T-helper 17 cell (primary cell): ENCODE results near the gene MED9. TPM values are rescaled to one million over a fixed set of nuclear protein-coding genes. Genes with fewer than 3 reads are reported as not detected.

Source experiments
- ATAC-seq: fragments of 150-1000 bp; cut with Tn5 transposase; 2 replicates; pipeline ENCODE4 v1.10.0; 2021; ENCODE audit warnings: mild to moderate bottlenecking, moderate library complexity
- DNase-seq, 3 donors: peaks; one replicate each; pipeline versions ENCODE4 v3.0.0 to v3.0.0-alpha.2; 2020 to 2021
- H3K9me3 ChIP-seq: one replicate; pipeline ENCODE4 v1.7.0; 2013; ENCODE audit warnings: low read length, mild to moderate bottlenecking; ENCODE audit not compliant: control insufficient read depth, poor library complexity, severe bottlenecking
- H3K27ac Mint-ChIP-seq: one replicate; pipeline ENCODE4 v1.8.0; 2022; ENCODE audit warnings: mild to moderate bottlenecking, moderate library complexity, mixed read lengths
- H3K27me3 Mint-ChIP-seq: one replicate; pipeline ENCODE4 v1.8.0; 2022; ENCODE audit warnings: mixed read lengths
- H3K36me3 Mint-ChIP-seq: one replicate; pipeline ENCODE4 v1.8.0; 2022; ENCODE audit warnings: low read depth, mixed read lengths
- H3K4me1 Mint-ChIP-seq: one replicate; pipeline ENCODE4 v1.8.0; 2022; ENCODE audit warnings: mild to moderate bottlenecking, mixed read lengths
- H3K4me3 Mint-ChIP-seq: one replicate; pipeline ENCODE4 v1.8.0; 2022; ENCODE audit warnings: mild to moderate bottlenecking, moderate library complexity, mixed read lengths
- total RNA-seq, 4 donors: library from RNA in 2 of 4; stranded (reverse) in 2 of 4; gene quantifications; one replicate each; pipeline ENCODE4 v1.2.3 and lab custom pipeline; 2022 to 2026

Gene MED9
- total RNA-seq, 2 donors from 2014 or later, result 16.5 to 24.7 TPM

DNA sequence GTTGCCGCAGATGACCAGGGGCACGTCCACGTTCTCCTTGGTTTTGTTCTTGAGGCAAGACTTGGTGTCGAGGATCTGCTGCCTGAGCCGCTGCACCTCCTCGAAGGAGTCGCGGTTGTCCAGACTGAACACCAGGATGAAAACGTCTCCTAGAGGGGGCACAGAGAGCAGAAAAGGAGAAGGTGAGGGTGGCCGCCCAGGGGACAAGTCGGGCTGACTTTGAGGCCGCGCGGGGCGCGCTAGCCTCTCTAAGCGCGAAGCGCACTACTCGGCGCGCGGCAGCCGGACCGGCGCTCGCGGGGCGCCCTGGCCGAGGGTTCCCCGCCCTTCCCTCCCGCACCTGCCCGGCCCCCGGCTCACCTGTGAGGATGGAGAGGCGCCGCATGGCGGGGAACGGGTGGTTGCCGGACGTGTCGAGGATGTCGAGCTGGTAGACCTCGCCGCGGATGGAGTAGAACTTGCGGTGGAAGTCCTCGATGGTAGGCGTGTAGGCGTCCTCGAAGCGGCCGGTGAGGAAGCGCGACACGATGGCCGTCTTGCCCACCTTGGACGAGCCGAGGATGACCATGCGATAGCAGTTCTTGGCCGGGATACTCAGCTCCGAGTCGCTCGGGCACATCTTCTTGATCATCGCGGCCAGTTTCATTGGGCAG lies 18.9 kb downstream of the MED9 start:
- peak; percentile 5 for ATAC-seq
- Mint-ChIP-seq H3K36me3 (peaks cover 2% of the 10 kb centered on the region), H3K27me3 (peaks cover 6% of the 10 kb centered on the region), H3K4me3 (peak overlapping the region; percentile 91), H3K4me1 (peaks cover 3% of the 10 kb centered on the region), H3K27ac (no peak overlapping the region)
- no peaks in the 10 kb centered on the region for H3K9me3 ChIP-seq
- DNase-seq, result peak in 1 of 3 donors; percentile 9

DNA sequence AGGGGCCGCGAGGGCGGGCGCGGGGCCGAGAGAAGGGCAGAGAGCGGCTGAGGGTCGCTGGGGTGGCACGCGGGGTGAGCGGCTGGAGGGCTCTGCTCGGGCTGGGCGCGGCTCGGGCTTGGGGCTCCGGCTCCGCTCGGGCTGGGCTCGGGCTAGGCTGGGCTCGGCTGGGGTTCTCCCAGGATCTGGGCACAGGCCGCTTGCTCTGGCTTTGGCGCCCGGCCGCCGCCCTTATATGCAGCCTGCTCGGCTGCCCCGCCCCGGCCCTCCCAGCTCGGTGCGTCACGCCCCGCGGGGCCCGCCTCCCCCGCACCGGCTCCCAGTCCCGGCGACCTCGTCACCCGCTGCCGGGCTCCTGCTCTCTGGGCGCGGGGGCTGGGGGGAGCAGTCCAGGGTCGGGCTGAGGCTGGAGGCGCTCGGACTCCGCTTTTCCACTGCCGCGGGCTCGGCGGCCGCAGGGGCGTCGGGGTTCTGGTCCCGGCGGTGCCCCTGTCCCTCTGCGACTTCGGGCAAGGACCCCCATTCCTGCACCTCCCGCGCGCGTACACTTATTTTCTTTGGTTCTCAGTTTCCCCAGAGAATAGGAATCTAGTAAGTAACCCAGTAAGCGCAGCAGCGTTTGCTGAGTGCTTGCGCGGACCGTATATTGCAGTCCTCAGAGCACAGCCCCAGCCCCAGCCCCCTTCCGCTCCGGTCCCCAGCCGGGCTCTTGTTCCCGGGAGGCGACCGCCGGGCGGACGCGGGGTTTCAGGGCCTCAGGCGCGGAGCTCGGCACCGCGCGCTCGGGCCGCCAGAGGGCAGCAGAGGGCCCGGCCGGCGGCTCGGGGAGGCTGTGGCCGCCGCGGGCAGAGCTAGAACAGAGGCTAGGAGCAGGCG lies 19.6 kb downstream of the MED9 start, which contains the start of gene RASD1:
RASD1 (minus strand) TSS at position 207 of the 876 bp plus-strand sequence. CDS start 214 bp downstream, outside the sequence.
- peak within 1 kb of the TSS; percentile 91 for H3K4me3 Mint-ChIP-seq
- ATAC-seq, result peak; percentile 87
- H3K9me3 ChIP-seq, result no peaks in the 10 kb centered on the region
- peaks cover 10% of the 10 kb centered on the region for H3K27me3 Mint-ChIP-seq
- no peaks in the 10 kb centered on the region for H3K36me3 Mint-ChIP-seq
- DNase-seq, result peak; percentile 75 to 79 (median 77)
- H3K27ac Mint-ChIP-seq, result no peak within 1 kb of the TSS
- H3K4me1 Mint-ChIP-seq, result peaks cover 3% of the 10 kb centered on the region

DNA sequence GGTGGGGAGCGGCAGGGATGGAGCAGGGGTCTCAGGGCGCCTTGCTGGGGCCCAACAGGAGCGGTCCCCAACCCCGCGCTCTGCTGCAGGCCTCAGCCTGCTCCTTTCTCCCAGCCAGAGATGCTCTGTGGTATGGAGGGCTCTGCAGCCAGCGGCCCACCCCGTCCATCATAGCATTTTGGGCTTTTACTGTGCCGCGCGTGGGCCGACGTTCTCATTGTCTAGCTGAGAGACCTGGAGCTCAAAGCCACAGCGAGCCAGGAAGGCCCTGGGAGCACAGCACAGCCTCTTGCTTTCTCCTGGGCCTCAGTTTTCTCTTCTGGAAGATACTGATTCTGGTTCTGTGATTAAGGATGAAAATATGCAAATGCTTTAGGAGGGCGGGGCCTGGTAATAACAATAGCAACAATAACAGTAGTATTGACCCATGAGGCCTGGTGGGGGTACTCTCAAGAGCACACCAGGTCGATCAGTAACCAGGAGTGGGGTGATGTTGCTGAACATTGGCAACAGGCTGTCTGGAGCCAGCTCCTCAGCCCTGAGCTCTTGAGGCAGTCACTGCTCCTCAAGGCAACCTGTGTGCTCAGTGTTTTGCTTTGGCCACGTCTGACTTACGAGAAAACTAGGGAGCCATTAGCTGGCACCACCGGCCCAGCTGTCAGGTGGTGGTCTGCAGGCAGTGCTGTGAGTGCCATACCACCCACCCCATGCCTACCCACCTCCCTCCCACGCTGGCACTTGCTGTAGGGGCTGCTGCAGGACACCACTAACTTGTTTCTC lies 20.5 kb downstream of the MED9 start:
- H3K36me3 Mint-ChIP-seq, result no peaks in the 10 kb centered on the region
- H3K4me1 Mint-ChIP-seq, result peaks cover 3% of the 10 kb centered on the region
- H3K9me3 ChIP-seq, result no peaks in the 10 kb centered on the region
- peak overlapping the region; percentile 45 for H3K4me3 Mint-ChIP-seq
- no peak for DNase-seq
- no peak overlapping the region for H3K27ac Mint-ChIP-seq
- peaks cover 10% of the 10 kb centered on the region for H3K27me3 Mint-ChIP-seq
- ATAC-seq, result no peak

GRCh38 chr17:17497845-17498520 lies 21.2 kb downstream of the MED9 start:
- no peak for DNase-seq
- Mint-ChIP-seq H3K4me1 (peaks cover 3% of the 10 kb centered on the region), H3K4me3 (peak overlapping the region; percentile 21), H3K27ac (no peak overlapping the region), H3K36me3 (no peaks in the 10 kb centered on the region), H3K27me3 (peaks cover 13% of the 10 kb centered on the region)
- ATAC-seq, result no peak
- H3K9me3 ChIP-seq, result no peaks in the 10 kb centered on the region

DNA sequence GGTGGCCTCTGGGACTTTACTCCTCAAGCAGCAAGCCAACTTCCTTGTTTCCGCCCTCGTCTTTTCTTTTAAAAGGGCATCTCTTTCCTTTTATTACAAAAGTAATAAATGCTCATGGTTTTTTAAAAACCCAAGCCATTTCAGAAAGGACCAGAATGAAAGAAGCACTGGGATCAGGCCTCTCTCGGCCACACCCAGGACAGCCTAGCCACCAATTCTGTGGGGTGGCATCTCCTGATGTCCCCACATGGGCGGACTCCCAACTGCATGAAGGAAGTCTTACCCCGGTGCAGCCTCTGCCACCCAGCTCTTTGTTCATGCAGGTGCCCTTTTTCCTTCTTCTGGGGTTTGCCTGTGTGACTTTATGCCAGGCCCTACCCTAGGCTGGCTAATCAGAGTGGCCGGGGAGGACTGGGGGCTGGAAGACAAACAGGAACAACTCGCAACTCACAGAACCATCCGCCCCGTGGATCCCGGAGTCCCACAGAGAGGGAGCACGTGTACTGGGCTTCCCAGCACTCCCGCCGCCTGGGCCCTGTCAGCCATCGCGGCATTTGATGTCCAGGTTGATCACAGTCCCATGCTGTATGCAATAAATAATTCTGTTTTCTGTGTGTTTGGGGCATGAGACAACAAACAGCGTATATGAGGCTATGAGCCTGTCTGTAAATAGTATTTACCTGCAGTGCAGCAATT lies 22.0 kb downstream of the MED9 start:
- DNase-seq (no peak), ATAC-seq (no peak)
- no peaks in the 10 kb centered on the region for H3K9me3 ChIP-seq
- Mint-ChIP-seq H3K4me3 (no peak overlapping the region), H3K27ac (no peak overlapping the region), H3K36me3 (no peaks in the 10 kb centered on the region), H3K4me1 (peaks cover 6% of the 10 kb centered on the region), H3K27me3 (peaks cover 15% of the 10 kb centered on the region)

- Mint-ChIP-seq H3K4me3 (no peak overlapping the region), H3K36me3 (no peaks in the 10 kb centered on the region), H3K27me3 (peaks cover 15% of the 10 kb centered on the region), H3K4me1 (peaks cover 6% of the 10 kb centered on the region), H3K27ac (no peak overlapping the region)
- H3K9me3 ChIP-seq, result no peaks in the 10 kb centered on the region
- no peak for DNase-seq
- no peak for ATAC-seq
Observed at GRCh38 chr17:17499402-17500145, 22.8 kb downstream of the MED9 start.

DNA sequence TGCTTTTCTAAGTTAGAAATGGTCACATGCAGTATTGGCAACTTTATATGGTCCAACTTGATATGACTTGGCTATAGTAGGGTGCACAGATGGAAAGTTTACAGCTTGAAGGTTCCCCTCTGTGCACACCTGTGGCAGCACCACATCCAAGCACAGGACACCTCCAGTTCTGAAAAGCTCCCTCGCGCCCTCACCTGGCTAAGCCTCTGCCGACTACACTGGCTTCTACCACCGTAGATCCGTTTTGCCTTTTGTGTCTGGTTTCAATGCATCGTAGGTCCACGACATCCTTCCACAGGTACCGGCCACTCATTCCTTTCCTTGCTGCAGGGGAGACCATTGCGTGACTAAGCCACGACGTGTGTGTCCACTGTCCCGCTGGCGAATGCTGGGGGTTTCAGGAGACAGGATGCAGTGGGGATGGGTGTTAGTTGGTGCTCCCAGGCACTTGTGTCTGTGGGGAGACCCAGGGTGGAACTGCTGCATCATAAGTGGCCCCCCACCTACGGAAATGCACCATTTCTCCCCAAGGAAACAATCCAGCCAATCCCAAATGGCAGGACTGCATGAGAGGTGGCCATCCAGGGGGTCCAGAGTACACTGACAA lies 24.3 kb downstream of the MED9 start:
- Mint-ChIP-seq H3K4me1 (peaks cover 2% of the 10 kb centered on the region), H3K4me3 (no peak overlapping the region), H3K27ac (peak overlapping the region; percentile 27), H3K36me3 (no peaks in the 10 kb centered on the region), H3K27me3 (peaks cover 8% of the 10 kb centered on the region)
- no peaks in the 10 kb centered on the region for H3K9me3 ChIP-seq
- no peak for DNase-seq
- no peak for ATAC-seq

DNA sequence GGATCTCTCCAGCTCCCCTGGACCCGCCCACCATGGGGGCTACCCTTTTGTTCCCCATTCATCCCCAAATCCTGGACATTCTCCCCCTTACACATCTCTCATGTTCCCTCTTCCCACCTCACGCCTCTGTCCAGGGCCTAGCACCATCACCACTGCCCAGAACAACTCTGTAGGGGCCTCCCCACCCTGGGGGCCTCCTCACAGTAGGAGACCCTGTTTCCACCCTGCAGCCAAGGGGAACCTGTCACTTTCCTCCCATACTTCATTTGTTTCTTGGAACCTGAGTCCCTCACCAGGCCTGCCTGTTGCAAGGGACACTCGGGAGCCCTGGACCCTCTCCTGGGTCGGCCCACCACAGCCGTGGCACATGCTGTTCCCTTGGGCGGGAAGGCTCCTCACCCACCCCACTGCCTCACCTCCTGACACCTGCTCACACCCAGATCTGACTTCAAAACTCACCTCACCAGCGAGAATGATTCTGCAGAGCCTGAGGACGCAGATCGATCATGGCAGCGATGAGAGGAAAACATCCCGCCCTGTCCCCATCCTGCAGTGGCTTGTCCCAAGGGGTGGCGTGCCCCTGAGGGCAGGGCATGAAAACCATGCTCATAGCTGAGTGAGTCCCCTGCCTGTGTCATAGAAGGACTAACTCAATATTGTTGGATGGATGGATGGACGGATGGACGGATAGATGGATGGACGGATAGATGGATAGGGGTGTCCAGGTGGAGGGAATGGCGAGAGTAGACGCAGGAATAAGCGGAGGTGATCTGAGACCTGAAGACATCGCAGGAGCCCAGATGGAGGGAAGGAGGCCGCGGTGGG lies 26.2 kb downstream of the MED9 start:
- Mint-ChIP-seq H3K27me3 (peaks cover 8% of the 10 kb centered on the region), H3K36me3 (no peaks in the 10 kb centered on the region), H3K27ac (no peak overlapping the region), H3K4me1 (peaks cover 2% of the 10 kb centered on the region), H3K4me3 (no peak overlapping the region)
- ATAC-seq, result no peak
- no peaks in the 10 kb centered on the region for H3K9me3 ChIP-seq
- no peak for DNase-seq

- no peak for ATAC-seq
- H3K4me3 Mint-ChIP-seq, result no peak overlapping the region
- H3K9me3 ChIP-seq, result no peaks in the 10 kb centered on the region
- no peak for DNase-seq
- peaks cover 2% of the 10 kb centered on the region for H3K4me1 Mint-ChIP-seq
- H3K27me3 Mint-ChIP-seq, result peaks cover 8% of the 10 kb centered on the region
- no peak overlapping the region for H3K27ac Mint-ChIP-seq
- H3K36me3 Mint-ChIP-seq, result no peaks in the 10 kb centered on the region
Observed at GRCh38 chr17:17503566-17504130, 26.8 kb downstream of the MED9 start.

GRCh38 chr17:17504341-17505140 lies 27.7 kb downstream of the MED9 start:
- Mint-ChIP-seq H3K4me1 (peaks cover 2% of the 10 kb centered on the region), H3K27me3 (peaks cover 8% of the 10 kb centered on the region), H3K36me3 (no peaks in the 10 kb centered on the region), H3K27ac (no peak overlapping the region), H3K4me3 (no peak overlapping the region)
- DNase-seq, result no peak
- no peak for ATAC-seq
- H3K9me3 ChIP-seq, result no peaks in the 10 kb centered on the region
